Vagina (tissue), 2 donors: ENCODE data around the gene SOHLH2. TPM values are rescaled to one million over a fixed set of nuclear protein-coding genes. Genes with fewer than 3 reads are reported as not detected.

Experiments
- DNase-seq, 2 donors: peaks; one replicate each; pipeline ENCODE4 v3.0.0-alpha.2; 2017; ENCODE audit errors: extremely low spot score in 2 of 2
- H3K27ac ChIP-seq: fragments of 200-600 bp; sonication (generic); one replicate; pipeline ENCODE4 v1.5.1; 2019
- H3K27me3 ChIP-seq: fragments of 200-600 bp; sonication (generic); one replicate; pipeline ENCODE4 v1.5.1; 2019
- H3K36me3 ChIP-seq, 2 donors: fragments of 200-600 bp; sonication (generic); one replicate each; pipeline ENCODE4 v1.5.1; 2017 to 2019
- H3K4me1 ChIP-seq: fragments of 200-600 bp; sonication (generic); one replicate; pipeline ENCODE4 v1.5.1; 2019
- H3K4me3 ChIP-seq, 2 donors: fragments of 200-600 bp; sonication (generic); 1 replicate in 1 of 2; 2 replicates in 1 of 2; pipeline ENCODE4 v1.5.1; 2016 to 2019
- H3K9me3 ChIP-seq: fragments of 200-600 bp; sonication (generic); one replicate; pipeline ENCODE4 v1.5.1; 2019
- CTCF ChIP-seq, 3 experiments: fragments of 450-650 bp in 2 of 3; fragments of 200-600 bp in 1 of 3; sonication (generic) in 1 of 3; IDR thresholded peaks; one replicate each; pipeline ENCODE4 v1.5.1; 2017 to 2019; ENCODE audit warnings: antibody characterized with exemption in 3 of 3, mild to moderate bottlenecking in 2 of 3, moderate library complexity in 2 of 3
- POLR2A ChIP-seq, 2 donors: fragments of 450-650 bp; IDR thresholded peaks; one replicate each; pipeline ENCODE4 v1.6.1; 2017; ENCODE audit warnings: antibody characterized with exemption in 2 of 2, mild to moderate bottlenecking in 2 of 2, moderate library complexity in 2 of 2
- POLR2AphosphoS5 ChIP-seq, 2 donors: sonication (generic); formaldehyde crosslinking; IDR thresholded peaks; one replicate each; pipeline ENCODE4 v1.9.0; 2017; ENCODE audit warnings: antibody characterized with exemption in 2 of 2, mild to moderate bottlenecking in 2 of 2, low read depth in 1 of 2; ENCODE audit not compliant: insufficient read depth in 1 of 2
- intact Hi-C: fragments of 100-400 bp; cut with DNase I; formaldehyde crosslinking; loops from one replicate; pipeline ENCODE4 v1.15.1; 2023
- total RNA-seq: library from RNA; depleted of rRNA; stranded (reverse); fragments of >200 nt; gene quantifications from one replicate; pipeline ENCODE4 v1.2.3, GENCODE V29; 2016

Gene SOHLH2
- total RNA-seq, 1 donor from 2014 or later: not detected

GRCh38 chr13:36126491-36126890, 87.9 kb downstream of the SOHLH2 start:
- Histone ChIP-seq H3K36me3 (no peaks in the 10 kb centered on the region), H3K9me3 (no peaks in the 10 kb centered on the region), H3K27ac (no peak overlapping the region), H3K4me3 (no peak overlapping the region), H3K27me3 (no peaks in the 10 kb centered on the region), H3K4me1 (peaks cover 7% of the 10 kb centered on the region)
- TF ChIP-seq POLR2A (IDR thresholded peaks at IDR 0.05): no peak
- intact Hi-C loops: no loop called here
- no peak for DNase-seq

GRCh38 chr13:36125841-36126240, 88.5 kb downstream of the SOHLH2 start:
- Histone ChIP-seq H3K9me3 (no peaks in the 10 kb centered on the region), H3K4me3 (no peak overlapping the region), H3K27ac (no peak overlapping the region), H3K36me3 (no peaks in the 10 kb centered on the region), H3K4me1 (peaks cover 7% of the 10 kb centered on the region), H3K27me3 (no peaks in the 10 kb centered on the region)
- intact Hi-C loops: no loop called here
- no peak for DNase-seq
- no peak for TF ChIP-seq CTCF (IDR thresholded peaks at IDR 0.05)
- TF ChIP-seq POLR2A (IDR thresholded peaks at IDR 0.05): no peak
- TF ChIP-seq POLR2AphosphoS5 (IDR thresholded peaks at IDR 0.05; ENCODE audit: insufficient read depth in 1 of 2, low read depth in 1 of 2): no peak

- TF ChIP-seq POLR2AphosphoS5 (IDR thresholded peaks at IDR 0.05; ENCODE audit: insufficient read depth in 1 of 2, low read depth in 1 of 2) (no peak), POLR2A (IDR thresholded peaks at IDR 0.05) (no peak), CTCF (IDR thresholded peaks at IDR 0.05) (no peak)
- intact Hi-C loops: no loop called here
- Histone ChIP-seq H3K4me3 (no peak overlapping the region), H3K9me3 (no peaks in the 10 kb centered on the region), H3K27ac (no peak overlapping the region), H3K36me3 (no peaks in the 10 kb centered on the region), H3K27me3 (no peaks in the 10 kb centered on the region), H3K4me1 (no peaks in the 10 kb centered on the region)
- no peak for DNase-seq
Observed at GRCh38 chr13:36124236-36124822, 90.0 kb downstream of the SOHLH2 start.

Other genes with a start within 250 kb of the SOHLH2 start
- gene DCLK1, start 83.2 kb downstream of the SOHLH2 start, total RNA-seq: 36.1 TPM
- gene CCDC169, start 83.3 kb upstream of the SOHLH2 start, total RNA-seq: not detected
- 63.8 TPM for gene SPART, start 131.8 kb upstream of the SOHLH2 start, total RNA-seq
- not detected for gene CCNA1, start 217.9 kb upstream of the SOHLH2 start, total RNA-seq